Activated naive CD4-positive, alpha-beta T cell treated with anti-CD3 and anti-CD28 coated beads, Interleukin-2, amount 50 U/mL, for 72 hours (primary cell): ENCODE data around the gene B4GALT6. TPM values are rescaled to one million over a fixed set of nuclear protein-coding genes. Genes with fewer than 3 reads are reported as not detected.

Source experiments
- ATAC-seq, 2 donors: fragments of 150-1000 bp; cut with Tn5 transposase; 2 replicates each; pipeline ENCODE4 v1.10.0; 2021; ENCODE audit warnings: mild to moderate bottlenecking in 2 of 2, moderate library complexity in 2 of 2
- DNase-seq, 2 donors: peaks; one replicate each; pipeline ENCODE4 v3.0.0; 2021 to 2022; ENCODE audit warnings: low spot score in 2 of 2
- H3K27ac Mint-ChIP-seq, 2 donors: one replicate each; pipeline ENCODE4 v1.8.0; 2022; ENCODE audit warnings: mild to moderate bottlenecking in 2 of 2, mixed read lengths in 2 of 2
- H3K36me3 Mint-ChIP-seq, 2 donors: one replicate each; pipeline ENCODE4 v1.8.0; 2022; ENCODE audit warnings: mixed read lengths in 2 of 2
- H3K9me3 Mint-ChIP-seq, 2 donors: one replicate each; pipeline ENCODE4 v1.8.0; 2022; ENCODE audit warnings: mixed read lengths in 2 of 2
- total RNA-seq, 2 donors: library from RNA; stranded (reverse); gene quantifications; one replicate each; pipeline ENCODE4 v1.2.3, GENCODE V29; 2022

The B4GALT6 gene
- total RNA-seq, 2 donors from 2014 or later, result 0.64 to 7.7 TPM

DNA sequence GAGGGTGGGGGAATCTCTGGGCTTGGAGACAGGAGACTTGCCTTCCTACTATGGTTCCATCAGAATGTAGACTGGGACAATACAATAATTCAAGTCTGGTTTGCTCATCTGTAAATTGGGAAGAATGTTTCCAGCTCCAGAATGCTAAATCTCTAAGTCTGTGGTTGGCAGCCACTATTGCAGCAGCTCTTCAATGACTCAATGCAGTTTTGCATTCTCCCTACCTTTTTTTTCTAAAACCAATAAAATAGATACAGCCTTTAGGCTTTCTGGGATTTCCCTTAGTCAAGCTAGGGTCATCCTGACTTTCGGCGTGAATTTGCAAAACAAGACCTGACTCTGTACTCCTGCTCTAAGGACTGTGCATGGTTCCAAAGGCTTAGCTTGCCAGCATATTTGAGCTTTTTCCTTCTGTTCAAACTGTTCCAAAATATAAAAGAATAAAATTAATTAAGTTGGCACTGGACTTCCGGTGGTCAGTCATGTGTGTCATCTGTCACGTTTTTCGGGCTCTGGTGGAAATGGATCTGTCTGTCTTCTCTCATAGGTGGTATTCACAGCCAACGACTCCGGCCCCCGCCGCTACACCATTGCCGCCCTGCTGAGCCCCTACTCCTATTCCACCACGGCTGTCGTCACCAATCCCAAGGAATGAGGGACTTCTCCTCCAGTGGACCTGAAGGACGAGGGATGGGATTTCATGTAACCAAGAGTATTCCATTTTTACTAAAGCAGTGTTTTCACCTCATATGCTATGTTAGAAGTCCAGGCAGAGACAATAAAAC is 86.2 kb downstream of the B4GALT6 start:
- no peaks in the 10 kb centered on the region for H3K36me3 Mint-ChIP-seq
- H3K9me3 Mint-ChIP-seq, result no peaks in the 10 kb centered on the region
- no peak for ATAC-seq
- no peak for DNase-seq
- H3K27ac Mint-ChIP-seq, result no peak overlapping the region

DNA sequence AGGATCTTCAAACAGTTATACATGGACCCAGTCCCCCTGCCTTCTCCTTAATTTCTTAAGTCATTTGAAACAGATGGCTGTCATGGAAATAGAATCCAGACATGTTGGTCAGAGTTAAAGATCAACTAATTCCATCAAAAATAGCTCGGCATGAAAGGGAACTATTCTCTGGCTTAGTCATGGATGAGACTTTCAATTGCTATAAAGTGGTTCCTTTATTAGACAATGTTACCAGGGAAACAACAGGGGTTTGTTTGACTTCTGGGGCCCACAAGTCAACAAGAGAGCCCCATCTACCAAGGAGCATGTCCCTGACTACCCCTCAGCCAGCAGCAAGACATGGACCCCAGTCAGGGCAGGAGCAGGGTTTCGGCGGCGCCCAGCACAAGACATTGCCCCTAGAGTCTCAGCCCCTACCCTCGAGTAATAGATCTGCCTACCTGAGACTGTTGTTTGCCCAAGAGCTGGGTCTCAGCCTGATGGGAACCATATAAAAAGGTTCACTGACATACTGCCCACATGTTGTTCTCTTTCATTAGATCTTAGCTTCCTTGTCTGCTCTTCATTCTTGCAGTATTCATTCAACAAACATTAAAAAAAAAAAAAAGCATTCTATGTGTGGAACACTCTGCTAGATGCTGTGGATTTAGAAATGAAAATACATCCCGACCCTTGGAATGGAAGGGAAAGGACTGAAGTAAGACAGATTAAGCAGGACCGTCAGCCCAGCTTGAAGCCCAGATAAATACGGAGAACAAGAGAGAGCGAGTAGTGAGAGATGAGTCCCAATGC is 88.1 kb downstream of the B4GALT6 start:
- no peak for ATAC-seq
- Mint-ChIP-seq H3K9me3 (no peaks in the 10 kb centered on the region), H3K27ac (no peak overlapping the region), H3K36me3 (no peaks in the 10 kb centered on the region)
- no peak for DNase-seq

DNA sequence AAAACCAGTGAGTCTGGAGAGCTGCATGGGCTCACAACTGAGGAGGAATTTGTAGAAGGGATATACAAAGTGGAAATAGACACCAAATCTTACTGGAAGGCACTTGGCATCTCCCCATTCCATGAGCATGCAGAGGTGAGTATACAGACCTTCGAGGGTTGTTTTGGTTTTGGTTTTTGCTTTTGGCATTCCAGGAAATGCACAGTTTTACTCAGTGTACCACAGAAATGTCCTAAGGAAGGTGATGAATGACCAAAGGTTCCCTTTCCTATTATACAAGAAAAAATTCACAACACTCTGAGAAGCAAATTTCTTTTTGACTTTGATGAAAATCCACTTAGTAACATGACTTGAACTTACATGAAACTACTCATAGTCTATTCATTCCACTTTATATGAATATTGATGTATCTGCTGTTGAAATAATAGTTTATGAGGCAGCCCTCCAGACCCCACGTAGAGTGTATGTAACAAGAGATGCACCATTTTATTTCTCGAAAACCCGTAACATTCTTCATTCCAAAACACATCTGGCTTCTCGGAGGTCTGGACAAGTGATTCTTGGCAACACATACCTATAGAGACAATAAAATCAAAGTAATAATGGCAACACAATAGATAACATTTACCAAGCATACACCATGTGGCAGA is 89.1 kb downstream of the B4GALT6 start:
- Mint-ChIP-seq H3K36me3 (peaks cover 0 to 6% of the 10 kb centered on the region in 2 donors), H3K27ac (no peak overlapping the region), H3K9me3 (no peaks in the 10 kb centered on the region)
- no peak for ATAC-seq
- DNase-seq, result no peak

DNA sequence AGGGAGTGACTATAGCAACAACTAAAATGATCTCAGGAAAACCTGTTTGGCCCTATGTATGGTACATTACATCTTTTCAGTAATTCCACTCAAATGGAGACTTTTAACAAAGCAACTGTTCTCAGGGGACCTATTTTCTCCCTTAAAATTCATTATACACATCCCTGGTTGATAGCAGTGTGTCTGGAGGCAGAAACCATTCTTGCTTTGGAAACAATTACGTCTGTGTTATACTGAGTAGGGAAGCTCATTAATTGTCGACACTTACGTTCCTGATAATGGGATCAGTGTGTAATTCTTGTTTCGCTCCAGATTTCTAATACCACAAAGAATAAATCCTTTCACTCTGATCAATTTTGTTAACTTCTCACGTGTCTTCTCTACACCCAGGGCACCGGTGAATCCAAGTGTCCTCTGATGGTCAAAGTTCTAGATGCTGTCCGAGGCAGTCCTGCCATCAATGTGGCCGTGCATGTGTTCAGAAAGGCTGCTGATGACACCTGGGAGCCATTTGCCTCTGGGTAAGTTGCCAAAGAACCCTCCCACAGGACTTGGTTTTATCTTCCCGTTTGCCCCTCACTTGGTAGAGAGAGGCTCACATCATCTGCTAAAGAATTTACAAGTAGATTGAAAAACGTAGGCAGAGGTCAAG is 91.7 kb downstream of the B4GALT6 start:
- Mint-ChIP-seq H3K36me3 (peaks cover 0 to 6% of the 10 kb centered on the region in 2 donors), H3K9me3 (no peaks in the 10 kb centered on the region), H3K27ac (no peak overlapping the region)
- DNase-seq, result no peak
- no peak for ATAC-seq

DNA sequence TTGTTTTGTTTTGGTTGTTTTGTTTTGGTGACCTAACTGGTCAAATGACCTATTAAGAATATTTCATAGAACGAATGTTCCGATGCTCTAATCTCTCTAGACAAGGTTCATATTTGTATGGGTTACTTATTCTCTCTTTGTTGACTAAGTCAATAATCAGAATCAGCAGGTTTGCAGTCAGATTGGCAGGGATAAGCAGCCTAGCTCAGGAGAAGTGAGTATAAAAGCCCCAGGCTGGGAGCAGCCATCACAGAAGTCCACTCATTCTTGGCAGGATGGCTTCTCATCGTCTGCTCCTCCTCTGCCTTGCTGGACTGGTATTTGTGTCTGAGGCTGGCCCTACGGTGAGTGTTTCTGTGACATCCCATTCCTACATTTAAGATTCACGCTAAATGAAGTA is 92.8 kb downstream of the B4GALT6 start, which contains the start of gene TTR:
Gene TTR, plus strand, starts transcription at position 250 of the 400 bp plus-strand sequence. Its CDS starts 26 bp downstream, at position 276.
- ATAC-seq (no peak), DNase-seq (no peak)
- no peak within 1 kb of the TSS for H3K27ac Mint-ChIP-seq
- H3K36me3 Mint-ChIP-seq, result peaks cover 0 to 6% of the 10 kb centered on the region in 2 donors
- no peaks in the 10 kb centered on the region for H3K9me3 Mint-ChIP-seq

DNA sequence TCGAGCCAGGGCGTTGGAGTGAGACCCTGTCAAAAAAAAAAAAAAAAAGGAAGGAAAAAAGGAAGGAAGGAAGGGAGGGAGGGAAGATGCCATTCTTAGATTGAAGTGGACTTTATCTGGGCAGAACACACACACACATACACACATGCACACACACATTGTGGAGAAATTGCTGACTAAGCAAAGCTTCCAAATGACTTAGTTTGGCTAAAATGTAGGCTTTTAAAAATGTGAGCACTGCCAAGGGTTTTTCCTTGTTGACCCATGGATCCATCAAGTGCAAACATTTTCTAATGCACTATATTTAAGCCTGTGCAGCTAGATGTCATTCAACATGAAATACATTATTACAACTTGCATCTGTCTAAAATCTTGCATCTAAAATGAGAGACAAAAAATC is 93.3 kb downstream of the B4GALT6 start:
- no peak for ATAC-seq
- DNase-seq, result no peak
- H3K9me3 Mint-ChIP-seq, result no peaks in the 10 kb centered on the region

DNA sequence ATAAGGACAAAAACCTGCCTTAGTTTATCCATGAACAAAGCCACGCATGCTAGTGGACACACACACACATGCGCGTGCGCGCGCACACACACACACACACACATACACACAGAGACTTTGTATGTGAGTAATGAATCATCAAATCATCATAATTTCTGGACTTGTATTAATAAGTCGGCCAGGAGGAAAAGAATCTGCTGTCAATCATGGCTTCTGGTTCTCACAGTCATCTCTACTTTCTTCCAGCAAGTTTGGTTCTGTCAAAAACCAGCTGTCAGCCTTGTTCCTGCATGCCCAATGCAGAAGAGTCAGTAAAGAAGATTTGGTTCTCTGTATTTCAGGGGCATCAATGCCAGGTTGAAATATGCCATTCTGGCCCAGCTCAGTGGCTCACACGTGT is 93.8 kb downstream of the B4GALT6 start:
- H3K36me3 Mint-ChIP-seq, result peaks cover 0 to 6% of the 10 kb centered on the region in 2 donors
- ATAC-seq (no peak), DNase-seq (no peak)
- H3K9me3 Mint-ChIP-seq, result no peaks in the 10 kb centered on the region
- no peak overlapping the region for H3K27ac Mint-ChIP-seq

More for the DNA sequence above, 93.3 kb downstream of the B4GALT6 start:
- Mint-ChIP-seq H3K36me3 (peaks cover 0 to 6% of the 10 kb centered on the region in 2 donors), H3K27ac (no peak overlapping the region)

DNA sequence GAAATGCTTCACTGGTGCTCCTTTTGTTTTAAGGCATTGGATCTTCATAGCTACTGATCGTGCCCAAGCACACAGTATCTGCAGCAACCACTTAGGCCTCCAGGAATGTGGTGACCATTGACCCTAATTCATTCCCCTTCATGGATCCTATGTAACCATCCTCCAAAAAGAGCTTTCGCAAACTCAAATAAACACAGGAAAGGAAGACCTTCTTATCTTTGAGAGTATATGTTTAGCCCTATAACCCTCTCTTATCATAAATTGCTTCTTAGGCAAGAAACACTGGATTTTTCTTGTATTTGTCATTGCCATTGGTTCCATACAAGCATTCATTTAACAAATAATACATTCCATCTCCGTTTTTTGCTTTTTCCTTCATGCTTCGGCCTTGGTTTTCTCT is 96.9 kb downstream of the B4GALT6 start:
- Mint-ChIP-seq H3K9me3 (no peaks in the 10 kb centered on the region), H3K36me3 (peaks cover 0 to 6% of the 10 kb centered on the region in 2 donors), H3K27ac (no peak overlapping the region)
- ATAC-seq (no peak), DNase-seq (no peak)

DNA sequence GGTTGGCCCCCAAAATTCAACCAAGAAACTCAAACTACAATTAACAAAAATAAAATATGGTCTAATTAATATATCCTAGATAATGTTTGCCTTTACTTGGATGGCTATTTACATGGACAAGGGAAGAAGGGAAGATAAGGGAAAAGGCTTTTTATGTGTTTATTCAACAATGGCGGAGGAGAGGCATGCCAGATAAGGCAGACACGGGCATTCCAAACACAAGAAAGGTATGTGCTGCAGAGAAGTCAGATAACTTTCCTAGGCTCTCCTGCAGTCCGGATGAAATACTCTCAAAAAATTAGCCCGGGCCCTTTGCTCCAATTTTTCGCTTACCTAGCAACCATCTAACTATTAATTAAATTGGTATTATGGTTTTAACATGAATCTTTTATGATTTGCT is 97.8 kb downstream of the B4GALT6 start:
- H3K9me3 Mint-ChIP-seq, result no peaks in the 10 kb centered on the region
- H3K27ac Mint-ChIP-seq, result no peak overlapping the region
- ATAC-seq (no peak), DNase-seq (no peak)
- peaks cover 0 to 6% of the 10 kb centered on the region in 2 donors for H3K36me3 Mint-ChIP-seq

DNA sequence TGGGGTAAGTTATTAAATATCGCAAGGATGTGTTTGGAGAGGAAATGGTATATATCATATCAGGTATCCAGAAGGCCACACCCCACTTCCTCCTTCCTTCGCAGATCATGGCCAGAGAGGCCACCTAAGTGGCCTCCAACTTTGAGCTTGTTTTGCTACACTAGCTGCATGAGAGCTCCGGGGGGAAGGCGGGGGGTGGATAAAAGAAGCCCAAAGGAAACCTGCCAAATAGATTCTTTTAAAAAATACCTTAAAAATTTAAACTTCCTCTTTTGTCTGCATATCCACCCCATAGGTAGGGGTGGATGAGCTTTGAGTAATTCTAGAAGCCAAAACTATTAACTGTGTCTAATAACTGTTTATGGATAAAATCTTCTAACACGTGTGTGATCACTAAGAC is 98.4 kb downstream of the B4GALT6 start:
- no peak overlapping the region for H3K27ac Mint-ChIP-seq
- no peaks in the 10 kb centered on the region for H3K9me3 Mint-ChIP-seq
- DNase-seq (no peak), ATAC-seq (no peak)
- H3K36me3 Mint-ChIP-seq, result peaks cover 0 to 6% of the 10 kb centered on the region in 2 donors

DNA sequence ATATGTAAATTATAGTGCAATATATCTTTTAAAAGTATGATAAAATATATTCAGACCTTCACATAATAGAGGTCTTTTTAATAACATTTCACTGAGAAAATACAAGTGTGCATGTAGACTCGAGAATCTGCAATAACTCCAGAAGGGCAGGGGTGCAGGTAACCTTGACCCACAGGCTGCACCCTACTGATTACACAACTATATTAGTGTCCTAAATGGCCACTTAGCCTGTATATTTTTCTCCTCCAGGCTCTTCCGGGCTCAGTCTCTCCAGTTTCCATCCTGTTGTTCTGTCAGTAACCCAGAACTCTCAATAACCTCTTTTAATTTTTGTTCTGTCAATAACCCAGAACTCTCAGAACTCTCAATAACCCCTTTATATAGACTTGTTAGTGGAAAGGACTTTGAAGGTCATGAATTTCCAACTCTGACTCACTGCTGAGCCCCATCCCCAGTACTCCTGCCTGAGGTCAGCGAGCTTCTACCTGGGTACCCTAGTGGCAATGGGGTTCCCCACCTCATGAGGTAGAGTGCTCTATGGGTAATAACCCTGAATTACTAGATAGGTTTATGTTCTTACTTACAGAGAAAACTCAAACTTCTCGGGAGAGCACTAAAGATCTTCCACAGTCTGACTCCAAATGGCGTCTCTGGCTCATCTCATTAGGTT is 101.1 kb downstream of the B4GALT6 start:
- Mint-ChIP-seq H3K36me3 (no peaks in the 10 kb centered on the region), H3K9me3 (no peaks in the 10 kb centered on the region), H3K27ac (no peak overlapping the region)
- ATAC-seq, result no peak
- DNase-seq, result no peak

DNA sequence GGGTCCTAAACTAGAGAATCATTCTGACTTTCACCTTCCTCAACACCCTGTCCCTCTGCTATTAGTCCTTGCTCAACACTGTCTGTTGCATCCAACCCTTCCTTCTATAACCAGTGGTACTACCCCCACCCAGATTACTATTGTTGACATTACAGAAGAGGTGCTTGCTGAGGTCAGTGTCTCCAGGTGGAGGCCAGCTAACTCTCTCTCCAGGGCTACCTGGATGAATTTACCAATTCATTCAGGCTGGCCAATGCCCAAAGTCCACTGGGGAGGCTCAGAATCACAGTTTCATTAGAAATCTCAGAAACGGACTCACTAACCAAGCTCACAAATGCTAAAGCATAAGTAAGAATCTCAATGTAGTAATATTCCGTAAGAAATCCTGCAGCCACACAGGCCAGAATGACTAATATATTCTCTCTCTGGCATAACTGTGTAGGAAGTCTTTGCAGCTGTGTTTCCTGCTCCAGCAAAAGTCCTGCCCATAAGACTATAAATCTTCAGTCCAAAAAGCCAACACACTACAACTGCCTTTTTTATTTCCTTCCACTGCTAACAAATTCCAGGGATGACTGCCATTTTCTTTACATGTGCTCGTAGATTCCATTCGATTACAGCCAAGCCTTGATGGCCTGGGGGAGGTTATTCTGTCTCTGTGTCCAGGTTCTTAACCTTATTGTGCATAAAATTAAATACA is 102.7 kb downstream of the B4GALT6 start:
- DNase-seq (no peak), ATAC-seq (no peak)
- H3K27ac Mint-ChIP-seq, result no peak overlapping the region
- no peaks in the 10 kb centered on the region for H3K36me3 Mint-ChIP-seq
- no peaks in the 10 kb centered on the region for H3K9me3 Mint-ChIP-seq

DNA sequence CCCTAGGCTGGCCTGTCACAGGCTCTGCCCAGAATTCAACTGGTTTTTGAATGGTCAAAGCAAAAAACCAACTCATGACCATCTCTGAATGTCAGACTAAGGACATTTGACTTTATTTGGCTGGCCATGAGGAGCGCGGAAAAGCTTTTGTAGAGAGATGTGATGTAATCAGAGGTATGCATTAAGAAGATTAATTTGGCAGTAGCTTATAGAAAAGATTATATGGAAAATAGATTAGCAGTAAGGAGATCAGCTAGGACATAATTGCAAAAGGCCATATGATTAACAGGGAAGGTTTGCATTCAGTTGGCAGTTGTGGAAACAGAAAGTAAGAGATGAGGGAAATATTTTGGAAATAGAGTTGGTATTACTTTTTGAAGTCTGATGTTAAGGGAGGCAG is 105.0 kb downstream of the B4GALT6 start:
- Mint-ChIP-seq H3K27ac (no peak overlapping the region), H3K9me3 (no peaks in the 10 kb centered on the region), H3K36me3 (no peaks in the 10 kb centered on the region)

DNA sequence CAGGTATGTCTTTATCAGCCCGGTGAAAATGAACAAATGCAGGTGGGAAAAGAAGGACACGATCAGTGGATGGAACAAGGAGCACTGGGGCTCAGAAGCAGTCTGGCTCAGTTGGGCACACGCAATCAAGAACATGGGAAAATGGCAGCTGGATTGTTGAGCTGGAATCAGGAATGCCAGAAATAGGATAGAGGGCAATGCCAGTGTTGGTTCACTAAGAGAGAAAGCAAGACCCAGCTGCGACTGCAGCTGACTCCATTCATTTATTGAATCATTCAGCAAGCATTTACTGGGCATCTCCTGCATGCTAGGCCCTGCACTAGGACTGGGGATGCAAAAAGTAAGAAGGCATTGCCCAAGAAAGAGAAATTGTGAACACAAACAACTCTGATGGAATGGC is 106.3 kb downstream of the B4GALT6 start:
- no peak for DNase-seq
- Mint-ChIP-seq H3K36me3 (no peaks in the 10 kb centered on the region), H3K27ac (no peak overlapping the region), H3K9me3 (no peaks in the 10 kb centered on the region)
- ATAC-seq, result no peak

More for the DNA sequence above, 105.0 kb downstream of the B4GALT6 start:
- no peak for ATAC-seq
- DNase-seq, result no peak

DNA sequence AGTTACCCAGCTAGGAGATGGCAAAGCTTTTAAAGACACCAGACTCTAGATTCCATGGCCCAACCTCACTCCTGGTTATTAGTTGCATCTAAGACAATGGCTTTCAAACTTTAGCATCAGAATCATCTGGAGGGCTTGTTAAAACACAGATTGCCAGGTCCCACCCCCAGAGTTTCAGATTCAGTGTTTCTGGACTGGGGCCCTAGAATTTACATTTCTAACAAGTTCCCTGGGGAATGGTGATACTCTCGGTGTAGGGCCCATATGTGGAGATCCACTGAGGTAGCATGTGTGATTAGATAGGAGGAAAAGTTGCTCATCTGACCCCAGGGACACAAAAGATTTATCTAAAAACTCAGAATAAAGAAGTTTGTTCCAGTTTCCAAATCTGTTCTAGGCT is 107.2 kb downstream of the B4GALT6 start:
- DNase-seq, result no peak
- Mint-ChIP-seq H3K27ac (no peak overlapping the region), H3K9me3 (no peaks in the 10 kb centered on the region), H3K36me3 (no peaks in the 10 kb centered on the region)
- ATAC-seq, result no peak

DNA sequence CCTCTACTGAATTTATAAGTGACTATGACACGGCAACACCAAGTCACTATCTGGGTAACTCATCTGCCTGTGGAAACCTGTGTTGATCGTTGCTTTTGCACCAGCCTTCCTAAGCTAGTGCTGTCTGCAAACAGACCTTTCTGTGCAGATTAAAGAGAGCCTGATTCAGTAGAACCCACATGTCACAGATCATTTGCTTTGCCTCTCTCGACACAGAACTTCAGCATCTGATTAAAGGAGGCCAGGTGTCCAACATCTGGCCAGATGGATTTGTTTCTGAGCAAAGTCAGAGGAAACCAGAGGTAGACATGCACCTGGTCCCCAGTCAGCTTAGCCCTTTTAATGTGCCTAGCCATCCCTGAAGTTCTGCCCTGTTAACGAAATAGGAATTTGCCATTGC is 107.7 kb downstream of the B4GALT6 start:
- Mint-ChIP-seq H3K9me3 (no peaks in the 10 kb centered on the region), H3K36me3 (no peaks in the 10 kb centered on the region), H3K27ac (no peak overlapping the region)
- ATAC-seq (no peak), DNase-seq (no peak)
